HG02884 (cell line): ENCODE data around the gene BEND6.
A peak's percentile ranks its signal among the peaks of the same experiment; 100 is the strongest.
"Not testable (repeated sequence)": the region's sequence is repeated elsewhere in the genome, so short reads cannot be mapped to it uniquely, and the experiment has no call there.

Experiments used
- ATAC-seq: cut with Tn5 transposase; IDR thresholded peaks from one replicate; pipeline ENCODE4 v1.9.1; 2021; ENCODE audit warnings: mild to moderate bottlenecking, moderate library complexity; ENCODE audit not compliant: unreplicated experiment

The BEND6 gene

DNA sequence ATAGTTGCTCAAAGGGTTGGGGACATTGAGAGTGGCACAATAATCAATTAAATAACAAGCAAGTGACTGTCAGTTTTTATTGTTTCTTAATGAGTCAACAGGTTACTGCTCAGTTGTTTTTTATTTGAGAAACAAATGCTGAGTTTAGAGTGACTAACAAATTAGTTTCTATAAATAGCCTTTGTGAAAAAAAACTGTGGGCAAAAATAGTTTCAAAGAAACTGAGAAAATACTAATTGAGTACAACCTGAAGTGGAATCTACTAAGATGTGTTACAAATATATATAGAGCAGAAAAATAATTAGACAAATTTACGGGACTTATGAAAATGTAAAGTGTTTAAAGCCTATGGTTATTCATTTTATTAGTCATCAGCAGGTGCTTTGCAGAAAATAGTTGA lies 22.3 kb downstream of the BEND6 start:
- no peak for ATAC-seq

DNA sequence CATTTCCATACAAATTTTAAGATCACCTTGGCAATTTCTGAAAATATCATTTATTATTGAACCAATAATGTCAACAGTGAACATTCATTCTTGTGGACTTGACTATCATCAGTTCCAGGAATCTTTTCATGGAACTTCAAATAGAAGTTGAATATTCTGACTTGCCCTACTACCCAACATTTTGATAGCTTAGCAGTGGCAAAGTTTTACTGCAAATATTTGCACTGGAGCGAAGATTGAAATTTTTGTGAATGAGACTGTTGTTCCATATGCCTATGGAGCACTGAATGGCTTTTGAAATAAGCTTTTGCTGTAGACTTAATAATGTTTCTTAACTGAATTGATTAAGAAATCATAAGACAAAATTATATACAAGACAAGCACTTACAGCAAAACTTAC lies 23.6 kb downstream of the BEND6 start:
- ATAC-seq, result no peak

DNA sequence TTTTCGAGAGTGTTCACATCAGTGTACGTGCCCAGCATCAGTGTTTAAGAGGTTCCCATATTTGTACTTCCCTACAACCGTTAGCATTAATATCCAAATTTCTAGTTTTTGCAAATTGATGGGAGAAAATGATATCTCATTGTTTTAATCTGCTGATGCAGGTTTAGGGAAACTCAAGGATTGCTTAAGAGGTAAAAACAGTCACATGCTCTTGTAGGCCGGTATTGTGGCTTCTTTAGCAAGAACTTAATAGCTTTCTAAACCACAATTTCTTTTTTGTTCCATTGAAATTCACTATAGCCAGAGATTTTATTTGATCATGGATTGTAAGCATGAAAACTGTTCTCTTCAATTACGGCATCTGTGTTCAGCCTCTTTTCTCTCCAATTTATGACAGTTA lies 29.5 kb downstream of the BEND6 start:
- ATAC-seq, result no peak

DNA sequence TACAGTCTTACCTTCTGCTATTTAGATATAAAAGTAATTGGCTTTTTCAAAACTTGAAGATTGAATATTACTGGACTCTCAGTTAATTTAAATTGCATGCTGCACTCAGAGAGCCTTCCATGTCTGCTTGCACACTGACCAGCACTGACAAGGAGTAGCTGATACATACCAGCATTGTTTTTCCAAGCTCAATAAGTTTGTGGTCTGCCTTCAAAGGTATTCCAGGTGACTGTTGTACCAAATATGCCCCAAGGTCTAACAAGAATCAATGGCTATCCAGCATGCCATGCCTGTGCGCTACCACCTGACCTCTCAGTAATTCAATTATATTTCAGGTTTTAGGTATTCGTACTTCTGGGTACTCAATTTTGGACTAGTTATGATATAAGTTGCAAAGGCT lies 30.0 kb downstream of the BEND6 start:
- ATAC-seq, result no peak

DNA sequence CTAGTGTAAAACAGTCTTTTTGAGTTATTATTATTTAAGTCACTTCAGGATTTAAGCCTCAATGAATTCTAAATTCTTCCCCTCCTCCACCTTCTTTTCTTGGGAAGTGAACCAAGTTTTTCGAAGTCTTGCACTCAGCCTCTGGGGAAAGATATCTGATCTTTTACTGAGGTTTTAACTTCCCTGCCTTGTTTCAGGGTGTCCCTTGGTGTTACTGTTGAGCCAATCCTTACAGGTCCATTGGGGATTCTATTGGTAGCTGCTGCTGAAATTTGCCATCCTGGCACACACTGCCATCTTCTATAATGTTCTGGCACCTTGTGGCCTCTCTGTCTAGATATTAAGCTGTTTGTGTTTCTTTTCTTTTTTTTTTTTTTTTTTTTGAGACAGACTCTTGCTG lies 31.7 kb downstream of the BEND6 start:
- no peak for ATAC-seq

DNA sequence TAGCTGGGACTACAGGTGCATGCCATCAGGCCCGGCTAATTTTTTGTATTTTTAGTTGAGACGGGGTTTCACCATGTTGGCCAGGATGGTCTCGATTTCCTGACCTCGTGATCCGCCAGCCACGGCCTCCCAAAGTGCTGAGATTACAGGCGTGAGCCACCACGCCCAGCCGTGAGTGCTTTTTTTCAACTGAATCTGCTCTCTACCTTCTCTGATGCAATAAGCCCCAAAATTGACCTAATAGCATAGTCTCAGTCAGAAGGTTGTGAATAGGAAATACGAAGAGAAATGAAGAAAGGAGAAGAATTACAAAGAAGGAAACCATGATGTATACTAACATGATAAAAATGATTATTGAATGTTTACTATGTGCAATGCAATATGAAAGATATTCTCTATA lies 33.2 kb downstream of the BEND6 start:
- ATAC-seq, result no peak

DNA sequence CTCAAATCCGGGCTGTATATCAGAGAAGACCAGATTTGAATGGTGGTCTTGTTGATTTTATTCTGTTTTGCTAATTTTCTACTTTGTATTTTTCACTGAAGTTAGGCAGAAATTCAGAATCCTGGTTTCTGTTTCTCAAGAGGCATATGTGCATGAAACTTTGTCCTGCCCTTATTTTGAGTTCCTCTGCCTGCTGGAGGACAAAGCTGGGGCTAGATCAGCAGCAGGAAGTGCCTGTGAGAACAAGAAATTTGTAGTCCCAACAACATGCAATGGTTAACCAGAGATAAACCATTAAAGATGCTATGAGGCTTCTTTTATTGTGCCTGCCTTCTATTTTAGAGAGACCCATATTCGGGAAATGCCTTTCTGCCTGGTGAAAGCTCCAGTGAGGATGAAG lies 37.1 kb downstream of the BEND6 start:
- ATAC-seq, result no peak

DNA sequence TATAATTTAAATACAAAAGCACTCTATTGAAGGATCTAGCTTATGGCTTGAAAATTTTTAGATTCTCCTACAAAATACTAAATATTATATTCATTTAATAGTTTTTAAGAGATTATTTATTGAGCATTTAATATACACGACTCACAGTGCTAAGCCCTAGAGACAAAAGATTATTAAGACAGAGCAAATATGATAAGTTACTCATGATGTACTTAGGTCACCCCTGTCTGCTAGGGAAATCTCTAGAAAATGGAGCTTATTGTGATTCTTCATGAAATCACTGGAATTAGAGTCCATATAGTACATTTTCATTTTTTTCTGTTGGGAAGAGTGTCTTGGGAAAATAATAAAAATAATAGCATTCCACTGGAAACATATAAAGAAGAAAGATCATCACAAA lies 37.8 kb downstream of the BEND6 start:
- no peak for ATAC-seq

DNA sequence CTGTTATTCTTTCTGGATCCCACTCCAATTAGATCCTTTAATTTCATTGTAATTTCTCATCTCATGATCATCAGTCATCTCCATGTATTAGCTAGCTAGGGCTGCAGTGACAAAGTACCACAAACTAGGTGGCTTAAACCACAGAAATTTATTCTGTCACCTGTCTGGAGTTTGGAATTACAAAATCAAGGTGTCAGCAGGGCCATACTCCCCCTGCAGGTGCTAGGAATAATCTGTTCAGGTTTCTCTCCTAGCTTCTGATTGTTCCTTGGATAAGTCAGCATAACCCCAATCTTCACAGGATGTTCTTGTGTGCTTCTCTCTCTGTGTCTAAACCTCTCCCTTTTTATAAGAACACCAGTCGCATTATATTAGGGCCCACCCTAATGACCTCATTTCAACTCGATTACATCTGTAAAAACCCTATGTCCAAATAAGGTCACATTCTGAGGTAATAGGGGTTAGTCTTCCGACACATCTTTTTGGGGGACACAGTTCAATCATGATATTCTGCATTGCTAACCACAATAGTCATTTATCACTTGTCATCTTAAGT lies 40.5 kb downstream of the BEND6 start:
- ATAC-seq, result no peak

DNA sequence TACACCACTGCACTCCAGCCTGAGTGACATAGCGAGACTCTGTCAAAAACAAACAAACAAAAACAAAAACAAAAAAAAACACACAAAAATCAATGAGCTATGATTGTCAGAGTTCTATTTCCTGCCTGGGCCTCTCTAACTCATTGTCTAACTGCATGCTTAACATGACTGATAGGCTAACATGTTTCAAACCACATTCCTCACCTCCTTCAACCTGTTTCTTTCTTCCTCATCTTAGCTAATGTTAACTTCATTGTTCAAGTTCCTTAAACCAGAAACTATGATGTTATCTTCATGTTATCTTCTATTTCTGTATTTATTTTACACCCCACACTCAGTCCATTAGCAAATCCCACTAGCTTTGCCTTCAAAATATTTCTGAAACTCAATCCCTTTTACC lies 41.5 kb downstream of the BEND6 start:
- no peak for ATAC-seq

DNA sequence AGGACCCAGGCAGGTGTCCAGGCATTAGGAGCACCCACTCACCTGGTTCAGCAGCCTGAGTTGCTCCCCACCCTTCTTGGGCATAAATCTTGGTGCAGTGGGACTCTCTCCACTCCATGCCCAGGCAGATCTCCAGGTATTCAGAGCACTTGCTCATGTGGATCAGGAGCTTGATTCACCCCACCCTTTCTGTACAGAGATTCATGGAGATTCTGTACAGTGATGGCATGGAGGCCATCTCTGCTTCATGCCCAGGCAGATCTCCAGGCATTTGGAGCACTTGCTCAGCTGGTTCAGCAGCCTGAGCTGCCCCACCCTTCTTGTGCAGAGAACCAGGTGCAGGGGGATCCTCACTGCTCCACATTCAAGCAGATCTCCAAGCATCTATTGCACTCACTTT lies 44.1 kb downstream of the BEND6 start:
- no peak for ATAC-seq

DNA sequence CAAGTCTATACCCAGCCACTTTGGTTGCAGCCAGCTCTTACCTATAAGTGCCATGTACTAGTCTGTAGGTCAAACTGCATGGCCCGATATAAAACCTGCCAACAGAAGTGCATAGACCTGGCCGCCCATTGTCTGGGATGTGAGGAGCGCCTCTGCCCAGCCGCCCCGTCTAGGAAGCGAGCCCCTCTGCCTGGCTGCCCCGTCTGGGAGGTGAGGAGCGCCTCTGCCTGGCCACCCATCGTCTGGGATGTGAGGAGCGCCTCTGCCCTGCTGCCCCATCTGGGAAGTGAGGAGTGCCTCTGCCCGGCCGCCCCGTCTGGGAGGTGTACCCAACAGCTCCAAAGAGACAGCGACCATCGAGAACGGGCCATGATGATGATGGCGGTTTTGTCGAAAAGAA lies 44.8 kb downstream of the BEND6 start:
- ATAC-seq, result not testable (repeated sequence)

DNA sequence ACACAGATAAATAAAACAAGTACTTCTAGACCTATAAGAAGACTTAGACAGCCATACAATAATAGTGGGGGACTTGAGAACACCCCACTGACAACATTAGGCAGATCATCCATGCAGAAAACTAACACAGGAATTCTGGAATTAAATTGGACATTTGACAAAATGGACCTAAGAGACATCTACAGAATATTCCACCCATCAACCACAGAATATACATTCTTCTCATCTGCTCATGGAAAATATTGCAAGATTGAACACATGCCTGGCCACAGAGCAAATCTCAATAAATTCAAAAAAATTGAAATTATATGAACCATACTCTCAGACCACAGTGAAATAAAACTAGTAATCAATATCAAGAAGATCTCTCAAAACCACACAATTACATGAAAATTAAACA lies 47.3 kb downstream of the BEND6 start:
- no peak for ATAC-seq

DNA sequence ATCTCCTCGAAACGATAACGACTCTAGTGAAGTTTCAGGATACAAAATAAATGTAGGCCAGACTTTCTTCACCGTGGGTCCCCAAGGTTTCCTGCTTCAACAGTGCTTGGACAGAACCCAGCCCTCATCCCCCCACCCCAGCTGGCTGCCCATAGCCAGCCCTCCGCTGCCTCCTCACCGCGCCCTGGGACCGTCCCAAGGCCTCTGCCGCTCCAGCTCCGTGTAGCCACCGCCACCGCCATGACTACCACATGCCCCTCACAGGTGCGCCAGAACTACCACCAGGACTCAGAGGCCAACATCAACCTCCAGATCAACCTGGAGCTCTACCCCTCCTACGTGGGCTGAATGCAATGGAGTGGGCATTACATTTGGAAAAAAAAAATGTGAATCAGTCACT lies 49.4 kb downstream of the BEND6 start:
- ATAC-seq, result no peak

DNA sequence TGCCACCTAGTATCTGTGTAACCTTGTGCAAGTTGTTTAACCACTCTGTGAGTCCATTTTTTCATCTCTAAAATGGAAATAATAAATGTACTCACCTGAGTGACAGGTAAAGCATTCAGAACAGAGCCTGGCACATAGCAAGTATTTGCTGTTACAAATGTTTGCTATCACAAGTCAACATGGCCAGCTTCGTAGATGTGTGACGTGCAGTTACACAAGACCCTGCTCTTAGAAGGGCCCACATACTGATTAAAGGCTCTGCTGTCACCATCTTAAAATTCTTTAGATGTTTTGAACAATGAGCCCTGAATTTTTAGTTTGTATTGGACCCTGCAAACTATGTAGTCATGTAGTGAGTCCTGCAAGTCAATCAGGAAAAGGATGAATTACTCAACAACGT lies 51.2 kb downstream of the BEND6 start:
- ATAC-seq, result no peak

DNA sequence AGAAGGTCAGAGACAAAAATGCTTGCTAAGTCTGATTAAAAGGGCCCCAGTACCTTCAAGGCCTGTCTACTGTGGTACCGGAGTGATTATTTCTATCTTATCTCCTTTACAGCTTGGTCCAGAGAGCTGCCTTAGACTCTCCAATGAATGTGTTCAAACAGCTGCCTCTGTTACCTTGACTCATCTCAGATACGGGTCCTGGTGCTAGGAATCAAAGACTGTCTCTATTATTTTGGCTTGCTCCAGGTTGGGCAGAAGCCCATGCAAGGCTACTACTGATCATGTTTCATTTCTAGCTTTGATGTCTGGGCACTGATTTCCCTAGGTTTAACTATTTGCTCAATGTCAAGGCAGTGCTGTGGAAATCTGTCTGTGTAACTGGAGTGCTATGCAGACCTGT lies 53.2 kb downstream of the BEND6 start:
- not testable (repeated sequence) for ATAC-seq

DNA sequence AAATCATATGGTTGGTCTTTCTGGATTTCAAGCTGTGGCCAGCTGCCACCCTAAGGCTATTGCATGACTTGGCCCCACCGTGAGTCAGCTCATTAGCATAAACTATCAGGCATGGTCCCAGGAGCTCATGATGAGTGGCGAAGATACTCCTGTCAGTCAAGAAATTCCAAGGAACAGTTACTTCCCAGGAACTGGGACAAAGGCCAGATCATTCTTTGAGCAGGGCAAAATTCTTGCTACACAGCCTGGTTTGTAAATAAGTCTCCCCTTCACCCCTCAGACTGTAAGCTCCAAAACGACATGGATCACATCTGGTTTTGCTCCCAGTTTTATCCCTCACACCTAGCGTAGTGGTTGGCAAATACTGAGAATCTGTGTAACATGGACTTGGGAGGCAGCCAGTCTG lies 58.6 kb downstream of the BEND6 start:
- no peak for ATAC-seq

DNA sequence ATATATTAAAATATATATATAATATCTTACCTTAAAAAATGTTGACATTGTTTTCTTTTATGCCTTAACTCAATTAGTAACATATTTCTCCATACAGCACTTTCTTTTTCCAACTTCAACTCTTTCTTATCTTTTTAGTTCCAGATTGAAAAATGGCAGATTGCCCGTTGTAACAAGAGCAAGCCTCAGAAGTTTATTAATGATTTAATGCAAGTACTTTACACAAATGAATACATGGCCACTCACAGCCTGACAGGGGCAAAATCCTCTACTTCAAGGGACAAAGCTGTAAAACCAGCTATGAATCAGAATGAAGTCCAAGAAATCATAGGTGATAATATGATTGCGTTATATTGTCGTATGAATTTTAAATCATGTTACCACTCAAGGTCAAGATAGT lies 62.2 kb downstream of the BEND6 start:
- no peak for ATAC-seq

DNA sequence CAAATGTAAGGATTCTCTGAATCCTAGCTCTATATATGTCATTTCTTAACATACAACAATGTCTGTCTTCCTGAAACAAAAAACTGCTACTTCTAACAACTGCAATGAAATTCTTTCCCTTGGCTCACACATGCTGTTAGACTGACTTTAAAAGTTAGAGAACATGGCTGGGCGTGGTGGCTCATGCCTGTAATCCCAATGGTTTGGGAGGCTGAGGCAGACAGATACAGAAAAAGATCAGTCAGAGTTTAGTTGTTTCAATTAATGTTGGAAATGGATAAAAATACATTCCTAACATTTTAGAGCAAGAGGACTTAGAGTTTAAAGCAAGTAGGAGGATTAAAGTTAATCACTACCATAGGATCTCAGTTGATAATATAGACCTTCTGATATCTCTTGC lies 62.9 kb downstream of the BEND6 start:
- ATAC-seq, result no peak

DNA sequence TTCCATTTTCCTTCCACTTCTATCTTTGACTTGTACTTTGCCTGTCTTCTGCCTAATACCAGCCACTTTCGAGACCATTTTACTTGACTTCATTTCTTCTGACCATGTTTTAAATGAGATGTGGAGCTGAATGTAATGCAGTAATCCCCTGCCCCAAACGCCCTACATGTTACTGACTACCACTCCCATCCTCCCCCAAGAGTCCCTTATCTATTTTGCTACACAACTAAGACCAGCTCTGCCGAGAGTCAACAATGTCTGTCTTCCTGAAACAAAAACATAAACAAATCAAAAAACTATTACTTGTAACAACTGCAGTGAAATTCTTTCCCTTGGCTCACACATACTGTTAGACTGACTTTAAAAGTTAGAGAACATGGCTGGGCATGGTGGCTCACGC lies 64.5 kb downstream of the BEND6 start:
- no peak for ATAC-seq

DNA sequence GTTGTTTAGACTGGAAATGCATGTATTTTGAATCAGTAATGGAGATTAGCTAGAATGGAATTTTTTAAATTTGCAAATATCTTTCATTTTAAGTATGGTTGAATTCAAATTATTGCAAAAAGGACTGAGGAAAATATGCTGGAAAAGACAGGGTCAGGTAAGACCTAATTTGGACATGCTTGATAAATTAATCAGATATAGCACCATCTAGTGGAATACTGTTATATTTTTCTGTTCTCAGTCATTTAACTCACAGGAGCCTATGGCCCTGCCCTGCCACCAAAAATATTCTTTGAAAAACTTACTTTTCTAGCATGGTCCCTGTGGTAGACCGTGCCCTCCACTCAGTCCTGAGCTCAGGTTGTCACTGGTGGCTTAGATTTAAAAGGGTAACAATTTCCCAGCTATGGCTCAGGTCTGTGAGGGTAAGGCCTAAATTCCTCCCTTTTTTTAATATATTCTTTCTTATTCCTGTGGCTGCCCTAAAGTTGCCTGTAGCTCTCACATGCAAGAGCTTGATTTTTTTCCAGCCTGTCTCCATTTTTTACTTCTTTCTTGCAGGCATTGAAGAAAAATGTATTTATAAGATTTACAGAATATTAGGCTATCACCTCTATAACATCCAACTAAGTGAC lies 66.3 kb downstream of the BEND6 start:
- peak; percentile 92 for ATAC-seq

DNA sequence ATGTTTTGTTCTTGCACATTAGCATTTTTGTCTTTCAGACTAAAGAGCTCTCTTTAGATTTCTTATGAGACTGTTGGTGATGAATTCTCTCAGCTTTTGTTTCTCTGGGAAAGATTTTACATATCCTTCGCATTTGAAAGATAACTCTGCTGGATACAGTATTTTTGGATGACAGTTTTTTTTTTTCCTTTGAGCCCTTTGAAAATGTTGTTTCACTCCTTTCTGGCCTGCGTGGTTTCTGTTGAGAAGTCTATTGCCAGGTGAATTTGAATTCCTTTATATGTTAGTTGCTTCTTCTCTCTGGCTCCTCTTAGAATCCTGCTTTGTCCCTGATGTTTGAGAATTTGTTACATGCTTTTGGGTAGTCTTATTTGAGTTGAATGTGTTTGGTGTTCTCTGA lies 69.4 kb downstream of the BEND6 start:
- no peak for ATAC-seq

DNA sequence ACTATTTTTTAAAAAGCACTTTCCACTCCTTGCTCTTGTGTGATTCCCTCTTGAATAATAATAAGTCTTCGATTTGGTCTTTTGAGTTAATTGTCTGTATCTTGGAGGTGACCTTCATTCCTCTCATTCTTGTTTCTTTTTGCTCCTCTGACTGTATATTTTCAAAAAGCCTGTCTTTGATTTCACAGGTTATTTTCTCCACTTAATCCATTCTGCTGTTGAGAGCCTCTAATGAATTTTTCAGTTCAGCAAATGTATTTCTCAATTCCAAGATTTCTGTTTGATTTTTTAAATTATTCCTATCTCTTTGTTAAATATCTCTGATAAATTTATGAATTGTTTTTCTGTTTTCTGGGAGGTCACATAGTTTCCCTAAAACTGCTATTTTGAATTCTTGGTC lies 69.9 kb downstream of the BEND6 start:
- ATAC-seq, result no peak
